A673 (cell line): ENCODE data around the gene PSENEN.

Experiments
- EZH2 ChIP-seq: fragments of 200-600 bp; sonication (generic); IDR thresholded peaks from 2 replicates; pipeline ENCODE4 v1.6.1; 2017; ENCODE audit warnings: borderline replicate concordance, low read depth, mild to moderate bottlenecking, mixed read lengths, antibody characterized with exemption, low read length; ENCODE audit not compliant: poor library complexity, severe bottlenecking
- TF ChIP-seq, protein P1 (sequence below): fragments of 300-800, 200-600 bp; sonication (generic); conservative IDR thresholded peaks from 2 replicates; pipeline ENCODE4 v1.5.1; 2017; ENCODE audit warnings: low read depth, mild to moderate bottlenecking, antibody characterized with exemption, low read length, moderate library complexity, mixed read lengths

DNA sequence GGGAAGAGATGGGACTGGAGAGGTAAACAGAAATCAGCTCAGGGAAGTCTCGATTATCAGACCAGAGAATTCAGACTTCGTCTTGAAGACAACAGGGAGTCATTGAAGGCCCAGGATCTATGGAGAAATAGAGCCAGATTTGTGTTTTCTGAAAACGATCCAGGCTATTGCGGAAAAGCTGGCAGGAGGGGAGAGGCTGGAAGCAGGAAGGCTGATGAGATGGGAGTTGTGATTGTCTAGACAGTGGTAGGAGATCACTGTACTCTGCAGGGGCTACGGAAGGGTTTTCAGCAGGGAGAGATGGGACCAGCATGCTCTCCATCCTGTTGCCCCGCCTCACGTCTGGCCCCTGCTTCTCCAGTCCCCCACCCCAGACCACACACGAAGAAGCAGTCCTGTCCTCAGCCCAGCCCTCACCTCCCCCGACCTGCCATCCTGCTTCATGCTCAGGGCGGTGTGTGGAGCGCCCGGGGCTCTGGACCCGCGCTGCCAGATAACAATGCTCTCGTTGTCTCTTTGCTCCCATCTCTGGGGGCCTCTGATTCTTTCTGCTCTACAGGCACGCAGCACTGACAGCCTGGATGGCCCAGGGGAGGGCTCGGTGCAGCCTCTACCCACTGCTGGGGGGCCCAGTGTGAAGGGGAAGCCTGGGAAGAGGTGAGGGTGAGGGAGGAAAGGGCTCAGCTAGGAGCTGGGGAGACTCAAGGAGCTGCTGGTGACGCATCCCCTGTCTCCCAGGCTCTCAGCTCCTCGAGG is 31.8 kb downstream of the PSENEN start:
- no peak for TF ChIP-seq EZH2
- TF ChIP-seq, protein P1, sequence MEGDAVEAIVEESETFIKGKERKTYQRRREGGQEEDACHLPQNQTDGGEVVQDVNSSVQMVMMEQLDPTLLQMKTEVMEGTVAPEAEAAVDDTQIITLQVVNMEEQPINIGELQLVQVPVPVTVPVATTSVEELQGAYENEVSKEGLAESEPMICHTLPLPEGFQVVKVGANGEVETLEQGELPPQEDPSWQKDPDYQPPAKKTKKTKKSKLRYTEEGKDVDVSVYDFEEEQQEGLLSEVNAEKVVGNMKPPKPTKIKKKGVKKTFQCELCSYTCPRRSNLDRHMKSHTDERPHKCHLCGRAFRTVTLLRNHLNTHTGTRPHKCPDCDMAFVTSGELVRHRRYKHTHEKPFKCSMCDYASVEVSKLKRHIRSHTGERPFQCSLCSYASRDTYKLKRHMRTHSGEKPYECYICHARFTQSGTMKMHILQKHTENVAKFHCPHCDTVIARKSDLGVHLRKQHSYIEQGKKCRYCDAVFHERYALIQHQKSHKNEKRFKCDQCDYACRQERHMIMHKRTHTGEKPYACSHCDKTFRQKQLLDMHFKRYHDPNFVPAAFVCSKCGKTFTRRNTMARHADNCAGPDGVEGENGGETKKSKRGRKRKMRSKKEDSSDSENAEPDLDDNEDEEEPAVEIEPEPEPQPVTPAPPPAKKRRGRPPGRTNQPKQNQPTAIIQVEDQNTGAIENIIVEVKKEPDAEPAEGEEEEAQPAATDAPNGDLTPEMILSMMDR: no peak
